Fibroblast of villous mesenchyme (primary cell): ENCODE measurements around the gene DLEC1. TPM values are rescaled to one million over a fixed set of nuclear protein-coding genes. Genes with fewer than 3 reads are reported as not detected.

Experiments used
- DNase-seq: peaks from one replicate; pipeline ENCODE4 v3.0.0-alpha.2; 2010; ENCODE audit warnings: low read depth
- H3K4me3 ChIP-seq: 2 replicates; pipeline ENCODE4 v1.5.1; 2011; ENCODE audit warnings: low read depth, mild to moderate bottlenecking, low read length
- total RNA-seq: library from RNA; depleted of rRNA; stranded (reverse); fragments of >200 nt; gene quantifications from 2 replicates; pipeline ENCODE4 v1.2.3, GENCODE V29; 2012
- TF ChIP-seq, protein P1 (sequence below): IDR thresholded peaks from 2 replicates; pipeline ENCODE4 v1.5.1; 2012; ENCODE audit warnings: low read depth, mild to moderate bottlenecking, low read length; ENCODE audit not compliant: insufficient read depth

Gene DLEC1
- total RNA-seq, 1 donor, result under 0.01 TPM

DNA sequence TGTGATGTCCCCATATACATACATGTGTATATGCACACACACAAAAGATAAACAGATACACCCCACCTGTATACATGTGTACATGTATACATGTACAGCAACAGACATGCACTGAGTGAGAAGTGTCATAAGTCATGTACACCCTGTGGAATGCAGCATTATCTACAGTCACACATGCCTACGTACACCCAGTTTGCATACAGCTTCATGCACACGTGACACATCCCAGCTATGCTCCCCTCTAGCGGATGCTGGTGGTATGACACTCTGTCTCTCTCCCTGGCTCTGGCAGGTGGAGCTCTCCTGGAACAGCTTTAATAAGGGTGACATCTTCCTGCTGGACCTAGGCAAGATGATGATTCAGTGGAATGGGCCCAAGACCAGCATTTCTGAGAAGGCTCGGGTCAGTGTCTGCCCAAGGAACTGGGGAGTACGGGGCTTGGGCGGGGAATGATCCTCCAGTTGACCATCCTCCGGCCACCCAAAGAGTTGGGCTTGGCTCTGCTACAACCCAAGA, 42.2 kb upstream of the DLEC1 start:
- TF ChIP-seq, protein P1, sequence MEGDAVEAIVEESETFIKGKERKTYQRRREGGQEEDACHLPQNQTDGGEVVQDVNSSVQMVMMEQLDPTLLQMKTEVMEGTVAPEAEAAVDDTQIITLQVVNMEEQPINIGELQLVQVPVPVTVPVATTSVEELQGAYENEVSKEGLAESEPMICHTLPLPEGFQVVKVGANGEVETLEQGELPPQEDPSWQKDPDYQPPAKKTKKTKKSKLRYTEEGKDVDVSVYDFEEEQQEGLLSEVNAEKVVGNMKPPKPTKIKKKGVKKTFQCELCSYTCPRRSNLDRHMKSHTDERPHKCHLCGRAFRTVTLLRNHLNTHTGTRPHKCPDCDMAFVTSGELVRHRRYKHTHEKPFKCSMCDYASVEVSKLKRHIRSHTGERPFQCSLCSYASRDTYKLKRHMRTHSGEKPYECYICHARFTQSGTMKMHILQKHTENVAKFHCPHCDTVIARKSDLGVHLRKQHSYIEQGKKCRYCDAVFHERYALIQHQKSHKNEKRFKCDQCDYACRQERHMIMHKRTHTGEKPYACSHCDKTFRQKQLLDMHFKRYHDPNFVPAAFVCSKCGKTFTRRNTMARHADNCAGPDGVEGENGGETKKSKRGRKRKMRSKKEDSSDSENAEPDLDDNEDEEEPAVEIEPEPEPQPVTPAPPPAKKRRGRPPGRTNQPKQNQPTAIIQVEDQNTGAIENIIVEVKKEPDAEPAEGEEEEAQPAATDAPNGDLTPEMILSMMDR, result peak; percentile 98
- H3K4me3 ChIP-seq, result no peak overlapping the region

DNA sequence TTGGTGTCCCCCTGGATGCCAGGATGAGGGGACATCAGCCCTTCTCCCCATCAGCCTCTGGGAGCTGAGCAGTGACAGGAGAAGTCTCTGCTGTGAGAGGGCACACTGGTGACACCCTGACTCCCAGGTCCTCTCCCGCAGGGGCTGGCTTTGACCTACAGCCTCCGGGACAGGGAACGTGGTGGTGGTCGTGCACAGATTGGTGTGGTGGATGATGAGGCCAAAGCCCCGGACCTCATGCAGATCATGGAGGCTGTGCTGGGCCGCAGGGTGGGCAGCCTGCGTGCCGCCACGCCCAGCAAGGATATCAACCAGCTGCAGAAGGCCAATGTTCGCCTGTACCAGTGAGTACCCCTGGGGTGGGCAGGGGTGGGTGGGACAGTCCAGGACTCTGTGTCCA, 41.7 kb upstream of the DLEC1 start:
- H3K4me3 ChIP-seq, result no peak overlapping the region
- no peak for DNase-seq
- TF ChIP-seq, protein P1, result no peak

More for the DNA sequence above, 42.2 kb upstream of the DLEC1 start:
- peak; percentile 69 for DNase-seq

DNA sequence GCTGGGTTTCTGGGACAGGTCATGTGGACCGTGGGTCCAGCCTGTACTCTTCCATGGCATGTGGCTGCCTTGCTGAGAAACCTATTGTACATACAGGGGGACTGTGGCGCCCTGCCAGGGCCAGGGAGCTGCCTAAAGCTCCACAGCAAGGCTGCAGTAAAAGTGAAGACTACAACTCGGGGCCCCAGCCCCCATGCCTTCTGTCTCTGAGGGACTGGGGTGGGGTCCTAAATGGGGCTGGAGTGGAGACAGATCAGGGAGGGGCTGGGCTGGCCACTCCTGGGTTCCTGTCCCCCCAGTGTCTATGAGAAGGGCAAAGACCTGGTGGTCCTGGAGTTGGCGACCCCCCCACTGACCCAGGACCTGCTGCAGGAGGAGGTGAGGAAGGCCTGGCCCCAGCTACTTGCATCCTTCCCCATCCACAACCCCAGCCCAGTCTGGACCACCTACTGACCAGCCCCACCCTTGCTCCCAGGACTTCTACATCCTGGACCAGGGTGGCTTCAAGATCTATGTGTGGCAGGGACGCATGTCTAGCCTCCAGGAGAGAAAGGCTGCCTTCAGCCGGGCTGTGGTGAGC, 41.1 kb upstream of the DLEC1 start:
- no peak for DNase-seq
- TF ChIP-seq, protein P1, result no peak
- H3K4me3 ChIP-seq, result no peak overlapping the region

DNA sequence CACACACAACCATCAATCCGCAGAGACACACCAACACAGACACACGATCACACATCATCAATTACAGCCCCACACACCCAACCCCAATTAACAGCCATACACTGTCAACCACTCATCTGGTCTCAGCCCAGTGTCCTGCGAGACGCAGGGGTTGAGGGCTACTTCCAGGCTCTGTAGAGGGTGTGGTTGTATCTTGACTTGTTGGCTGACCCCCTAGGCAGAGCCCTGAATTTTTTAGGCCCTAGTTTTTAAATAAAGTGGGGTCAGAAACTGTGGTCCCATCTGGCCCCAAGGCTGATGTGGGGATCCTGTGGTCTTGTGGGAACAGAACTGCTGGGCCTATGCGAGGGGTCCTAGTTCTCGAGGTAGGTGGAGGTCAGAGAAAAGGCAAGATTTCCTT, 39.2 kb upstream of the DLEC1 start:
- TF ChIP-seq, protein P1, result no peak
- no peak for DNase-seq
- no peak overlapping the region for H3K4me3 ChIP-seq

DNA sequence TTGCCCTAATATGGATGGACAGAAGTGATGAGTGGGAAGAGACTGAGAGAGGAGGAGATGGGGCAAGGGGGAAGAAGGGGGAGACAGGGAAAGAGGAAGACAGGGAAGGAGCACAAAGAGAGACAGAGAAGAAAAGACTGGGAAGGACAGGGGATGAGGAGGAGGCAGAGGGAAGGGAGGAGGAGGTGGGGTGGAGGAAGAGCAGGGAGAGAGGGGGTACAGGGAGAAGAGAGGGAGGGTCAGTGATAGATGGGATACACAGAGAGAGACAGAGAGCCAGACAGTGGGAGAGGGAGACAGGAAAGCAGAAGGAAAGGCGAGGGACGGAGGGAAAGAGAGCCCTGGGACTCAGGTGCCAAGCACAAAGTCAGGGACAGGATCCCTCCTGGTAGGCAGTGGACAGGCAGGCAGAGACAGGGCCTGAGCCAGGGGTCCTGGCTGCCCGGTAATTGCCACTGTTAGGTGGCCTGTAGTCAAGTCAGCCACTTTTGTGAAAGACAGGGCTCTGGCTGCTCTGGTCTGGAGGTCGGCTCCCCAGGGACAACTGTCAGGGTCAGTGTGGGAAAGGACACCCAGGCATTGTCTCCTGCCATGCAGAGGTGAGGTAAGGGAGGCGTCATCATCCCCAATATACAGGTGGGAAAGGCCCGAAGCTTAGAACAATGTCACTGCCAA, 38.6 kb upstream of the DLEC1 start:
- DNase-seq, result no peak
- H3K4me3 ChIP-seq, result no peak overlapping the region
- TF ChIP-seq, protein P1, result no peak

DNA sequence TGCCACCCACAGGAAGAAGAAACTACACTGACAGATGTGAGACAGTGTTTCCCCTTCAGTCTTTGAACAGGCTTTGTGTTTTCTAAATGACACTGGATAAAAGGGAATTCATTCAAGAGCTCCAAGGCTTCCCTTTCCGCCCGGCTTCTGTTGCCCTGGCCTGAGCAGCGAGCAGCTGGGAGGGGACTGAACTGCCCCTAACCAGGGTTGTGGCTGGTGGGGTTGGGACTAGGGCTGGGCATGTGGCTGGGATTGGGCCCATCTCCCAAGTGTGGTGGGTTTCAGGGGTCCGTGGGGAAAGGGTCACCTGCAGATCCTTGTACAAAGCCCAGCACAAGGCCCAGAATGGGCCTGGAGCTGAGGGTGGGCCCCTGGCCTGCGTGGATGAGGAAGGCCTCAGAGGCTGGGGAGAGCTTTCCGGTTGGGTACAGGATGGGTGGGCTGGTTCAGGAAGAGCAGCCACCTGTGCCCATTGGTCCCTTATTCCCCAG, 38.0 kb upstream of the DLEC1 start:
- no peak for DNase-seq
- TF ChIP-seq, protein P1, result no peak
- no peak overlapping the region for H3K4me3 ChIP-seq
